ENCODE measurements around the gene PRKACA.

- TF ChIP-seq POLR2A (IDR thresholded peaks at IDR 0.05; ENCODE audit: low read depth, low read length) (no peak), CTCF (IDR thresholded peaks at IDR 0.05; ENCODE audit: extremely low read depth in 1 of 2, insufficient read depth in 1 of 2, low read depth in 1 of 2, low read length in 2 of 2) (no peak), POLR2AphosphoS5 (IDR thresholded peaks at IDR 0.05; ENCODE audit: insufficient read depth, low read depth, low read length) (no peak), JUN (IDR thresholded peaks at IDR 0.05; ENCODE audit: borderline replicate concordance, insufficient read depth, insufficient read length, low read depth) (no peak), MYC (IDR thresholded peaks at IDR 0.05; ENCODE audit: low read depth, low read length) (no peak), EZH2 (IDR thresholded peaks at IDR 0.05; ENCODE audit: borderline replicate concordance, low read depth, low read length, severe bottlenecking) (no peak), MAX (IDR thresholded peaks at IDR 0.05; ENCODE audit: insufficient read depth, insufficient read length) (no peak), FOS (IDR thresholded peaks at IDR 0.05; ENCODE audit: borderline replicate concordance, insufficient read depth, low read length) (no peak)
Measured at GRCh38 chr19:14082675-14082960, 34.9 kb downstream of the PRKACA start.

Data from endothelial cell of umbilical vein (primary cell).